ENCODE data around the gene ISOC2.
A peak's percentile ranks its signal among the peaks of the same experiment; 100 is the strongest.
"Not testable (repeated sequence)": the region's sequence is repeated elsewhere in the genome, so short reads cannot be mapped to it uniquely, and the experiment has no call there.

Gene ISOC2

DNA sequence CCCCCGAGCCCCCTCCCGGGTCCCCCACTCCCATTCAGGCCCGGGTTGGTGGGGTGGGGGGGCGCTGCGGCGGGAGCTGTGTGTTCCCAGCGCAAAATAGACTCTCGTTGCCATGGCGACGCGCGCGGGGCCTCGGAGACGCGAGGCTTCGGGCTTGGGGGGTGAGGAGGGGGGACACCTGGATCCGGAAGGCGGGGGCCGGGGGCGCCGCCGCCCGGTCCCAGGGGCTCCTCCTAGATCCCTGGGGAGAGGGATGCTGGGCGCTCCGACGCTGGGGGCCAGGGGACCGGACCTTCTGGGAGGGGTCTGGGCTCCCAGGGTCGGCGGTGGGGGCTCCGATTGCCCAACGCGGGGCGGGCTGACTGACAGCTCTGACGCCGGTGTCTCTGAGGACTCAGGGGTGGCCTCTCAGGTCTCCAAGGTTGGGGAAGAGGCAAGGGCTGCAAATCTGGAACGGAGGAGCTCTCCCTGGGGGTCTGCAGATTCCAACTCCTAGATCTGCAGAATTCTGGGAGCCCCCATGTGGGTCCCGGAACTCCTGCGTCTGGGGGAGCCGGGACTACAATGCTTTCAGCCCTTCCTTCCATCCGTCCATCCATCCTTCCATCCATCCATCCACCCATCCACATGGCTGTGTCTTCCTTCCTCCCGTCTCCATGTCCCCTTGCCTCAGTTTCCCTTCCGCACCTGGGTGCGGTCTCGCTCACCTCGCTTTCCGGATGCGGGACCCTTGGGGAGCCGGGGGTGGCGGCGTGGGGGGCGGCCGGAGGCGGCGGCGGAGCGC is 9.3 kb downstream of the ISOC2 start:
- no peaks in the 10 kb centered on the region for H3K79me2 ChIP-seq (ENCODE audit: insufficient read depth, low read length)
- no peaks in the 10 kb centered on the region for H3F3A ChIP-seq (ENCODE audit: insufficient read depth, low read length)
- no peak overlapping the region for H3K27ac ChIP-seq (ENCODE audit: low read depth, low read length, poor library complexity, severe bottlenecking)
- peaks cover 14% of the 10 kb centered on the region for H3K4me1 ChIP-seq (ENCODE audit: insufficient read depth, low read length, severe bottlenecking)
- no peak overlapping the region for H2AFZ ChIP-seq (ENCODE audit: low read length)
- no peaks in the 10 kb centered on the region for H3K9me3 ChIP-seq (ENCODE audit: low read length)
- no peak for TF ChIP-seq EZH2 (IDR thresholded peaks at IDR 0.05; ENCODE audit: borderline replicate concordance, low read length)
- TF ChIP-seq, protein P1, sequence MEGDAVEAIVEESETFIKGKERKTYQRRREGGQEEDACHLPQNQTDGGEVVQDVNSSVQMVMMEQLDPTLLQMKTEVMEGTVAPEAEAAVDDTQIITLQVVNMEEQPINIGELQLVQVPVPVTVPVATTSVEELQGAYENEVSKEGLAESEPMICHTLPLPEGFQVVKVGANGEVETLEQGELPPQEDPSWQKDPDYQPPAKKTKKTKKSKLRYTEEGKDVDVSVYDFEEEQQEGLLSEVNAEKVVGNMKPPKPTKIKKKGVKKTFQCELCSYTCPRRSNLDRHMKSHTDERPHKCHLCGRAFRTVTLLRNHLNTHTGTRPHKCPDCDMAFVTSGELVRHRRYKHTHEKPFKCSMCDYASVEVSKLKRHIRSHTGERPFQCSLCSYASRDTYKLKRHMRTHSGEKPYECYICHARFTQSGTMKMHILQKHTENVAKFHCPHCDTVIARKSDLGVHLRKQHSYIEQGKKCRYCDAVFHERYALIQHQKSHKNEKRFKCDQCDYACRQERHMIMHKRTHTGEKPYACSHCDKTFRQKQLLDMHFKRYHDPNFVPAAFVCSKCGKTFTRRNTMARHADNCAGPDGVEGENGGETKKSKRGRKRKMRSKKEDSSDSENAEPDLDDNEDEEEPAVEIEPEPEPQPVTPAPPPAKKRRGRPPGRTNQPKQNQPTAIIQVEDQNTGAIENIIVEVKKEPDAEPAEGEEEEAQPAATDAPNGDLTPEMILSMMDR (IDR thresholded peaks at IDR 0.05; ENCODE audit: low read length) = no peak
- H3K4me3 ChIP-seq (ENCODE audit: low read depth, low read length, poor library complexity, severe bottlenecking) = peak overlapping the region; percentile 57
- H3K4me2 ChIP-seq (ENCODE audit: low read length) = peak overlapping the region; percentile 68
- no peaks in the 10 kb centered on the region for H3K9me2 ChIP-seq (ENCODE audit: low read depth, low read length)
- H4K20me1 ChIP-seq (ENCODE audit: insufficient read depth, low read length) = no peaks in the 10 kb centered on the region
- peaks cover 15% of the 10 kb centered on the region for H3K36me3 ChIP-seq (ENCODE audit: insufficient read depth, low read length)
- peak overlapping the region; percentile 29; the same call in 1 of the 2 replicates for H3K9ac ChIP-seq (ENCODE audit: low read length)
- H3K27me3 ChIP-seq (ENCODE audit: insufficient read depth, low read length) = no peaks in the 10 kb centered on the region; the same call in 1 of the 2 replicates

DNA sequence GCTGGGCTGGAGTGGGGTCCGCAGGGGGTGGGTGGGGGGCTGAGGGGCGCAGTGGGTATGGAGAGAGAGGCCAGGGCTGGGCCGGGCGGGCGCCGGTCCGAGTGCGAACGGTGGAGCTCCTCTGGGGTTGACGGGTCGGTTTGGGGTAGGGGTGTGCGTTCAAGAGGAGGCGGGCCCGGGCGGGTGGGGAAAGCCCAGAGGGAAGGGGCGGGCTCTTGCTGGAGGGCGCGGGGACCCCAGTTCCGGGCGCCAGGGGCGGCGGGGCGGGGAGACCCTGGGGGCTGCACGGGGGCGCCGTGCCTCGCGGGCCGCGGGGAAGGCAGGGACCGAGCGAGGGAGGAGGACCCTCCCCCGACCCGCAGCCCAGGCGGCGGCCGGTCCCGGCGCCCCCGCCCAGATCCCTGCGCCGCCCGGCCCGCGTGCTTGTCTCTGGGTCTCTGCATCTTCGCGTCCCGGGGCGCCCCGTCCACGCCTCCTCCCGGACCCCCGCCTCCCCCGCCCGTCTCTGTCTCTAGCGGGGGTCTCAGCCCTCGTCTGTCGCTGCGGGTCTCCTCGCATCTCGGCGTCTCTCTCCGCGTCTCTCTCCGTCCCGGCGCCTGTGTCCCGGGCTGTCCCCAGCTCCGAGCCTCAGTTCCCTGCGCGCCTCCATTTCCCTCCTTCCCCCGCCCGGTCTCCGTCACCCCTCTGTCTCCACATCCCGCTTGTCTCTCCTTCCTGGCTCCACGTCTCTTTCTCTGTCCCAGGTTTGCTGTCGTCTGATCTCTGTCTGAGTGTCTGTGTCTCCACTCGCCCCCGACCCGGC is 10.1 kb downstream of the ISOC2 start:
- H3K4me3 ChIP-seq (ENCODE audit: low read depth, low read length, poor library complexity, severe bottlenecking) = peak overlapping the region; percentile 57
- H3K9ac ChIP-seq (ENCODE audit: low read length) = no peak overlapping the region
- no peak for TF ChIP-seq EZH2 (IDR thresholded peaks at IDR 0.05; ENCODE audit: borderline replicate concordance, low read length)
- TF ChIP-seq, protein P1 (IDR thresholded peaks at IDR 0.05; ENCODE audit: low read length) = no peak
- H4K20me1 ChIP-seq (ENCODE audit: insufficient read depth, low read length) = no peaks in the 10 kb centered on the region
- no peaks in the 10 kb centered on the region for H3K9me3 ChIP-seq (ENCODE audit: low read length)
- H3K9me2 ChIP-seq (ENCODE audit: low read depth, low read length) = no peaks in the 10 kb centered on the region
- peaks cover 14% of the 10 kb centered on the region for H3K4me1 ChIP-seq (ENCODE audit: insufficient read depth, low read length, severe bottlenecking)
- peak overlapping the region; percentile 68 for H3K4me2 ChIP-seq (ENCODE audit: low read length)
- H3F3A ChIP-seq (ENCODE audit: insufficient read depth, low read length) = no peaks in the 10 kb centered on the region
- no peak overlapping the region for H2AFZ ChIP-seq (ENCODE audit: low read length)
- no peak overlapping the region for H3K27ac ChIP-seq (ENCODE audit: low read depth, low read length, poor library complexity, severe bottlenecking)
- no peaks in the 10 kb centered on the region for H3K79me2 ChIP-seq (ENCODE audit: insufficient read depth, low read length)
- no peaks in the 10 kb centered on the region; the same call in 1 of the 2 replicates for H3K27me3 ChIP-seq (ENCODE audit: insufficient read depth, low read length)
- peaks cover 10% of the 10 kb centered on the region for H3K36me3 ChIP-seq (ENCODE audit: insufficient read depth, low read length)

DNA sequence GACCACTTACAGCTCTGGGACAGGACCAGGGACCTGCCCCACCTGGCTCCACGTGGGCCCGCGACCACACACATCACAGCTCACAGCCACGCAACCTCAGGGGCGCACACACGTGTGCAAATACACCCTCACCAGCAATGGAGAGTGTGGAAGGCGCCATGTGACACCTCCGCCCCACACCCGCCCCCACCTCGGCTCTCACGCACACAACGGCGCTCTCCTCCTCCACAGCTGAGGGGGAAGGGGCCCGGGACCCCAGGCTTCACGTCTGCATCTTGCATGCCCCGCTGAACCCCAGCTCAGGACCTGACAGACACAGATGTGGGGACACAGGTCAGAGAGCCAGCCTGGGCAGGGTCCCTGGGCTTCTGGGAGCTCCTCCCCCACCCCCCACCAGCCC is 12.0 kb downstream of the ISOC2 start:
- no peaks in the 10 kb centered on the region for H4K20me1 ChIP-seq (ENCODE audit: insufficient read depth, low read length)
- no peak overlapping the region for H3K27ac ChIP-seq (ENCODE audit: low read depth, low read length, poor library complexity, severe bottlenecking)
- no peaks in the 10 kb centered on the region; the same call in 1 of the 2 replicates for H3K27me3 ChIP-seq (ENCODE audit: insufficient read depth, low read length)
- no peaks in the 10 kb centered on the region for H3K79me2 ChIP-seq (ENCODE audit: insufficient read depth, low read length)
- H3K4me1 ChIP-seq (ENCODE audit: insufficient read depth, low read length, severe bottlenecking) = peaks cover 14% of the 10 kb centered on the region
- H3K9me2 ChIP-seq (ENCODE audit: low read depth, low read length) = no peaks in the 10 kb centered on the region
- TF ChIP-seq EZH2 (IDR thresholded peaks at IDR 0.05; ENCODE audit: borderline replicate concordance, low read length) = no peak
- TF ChIP-seq, protein P1 (IDR thresholded peaks at IDR 0.05; ENCODE audit: low read length) = no peak
- H3K9me3 ChIP-seq (ENCODE audit: low read length) = no peaks in the 10 kb centered on the region
- H3K9ac ChIP-seq (ENCODE audit: low read length) = no peak overlapping the region
- no peak overlapping the region for H2AFZ ChIP-seq (ENCODE audit: low read length)
- H3K4me3 ChIP-seq (ENCODE audit: low read depth, low read length, poor library complexity, severe bottlenecking) = no peak overlapping the region
- H3K36me3 ChIP-seq (ENCODE audit: insufficient read depth, low read length) = peaks cover 6% of the 10 kb centered on the region
- no peaks in the 10 kb centered on the region for H3F3A ChIP-seq (ENCODE audit: insufficient read depth, low read length)
- H3K4me2 ChIP-seq (ENCODE audit: low read length) = no peak overlapping the region

DNA sequence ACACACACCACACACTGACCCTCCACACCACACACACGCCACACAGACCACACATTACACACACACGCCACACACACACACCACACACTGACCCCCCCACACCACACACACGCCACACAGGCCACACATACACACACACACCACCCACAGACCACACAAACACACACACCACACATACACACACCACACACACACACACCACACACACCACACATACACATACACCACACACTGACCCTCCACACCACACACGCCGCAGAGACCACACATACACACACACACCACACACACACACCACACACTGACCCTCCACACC is 13.3 kb downstream of the ISOC2 start:
- H3K4me2 ChIP-seq (ENCODE audit: low read length); H3K9me3 ChIP-seq (ENCODE audit: low read length); H3F3A ChIP-seq (ENCODE audit: insufficient read depth, low read length); H3K9me2 ChIP-seq (ENCODE audit: low read depth, low read length); H3K27ac ChIP-seq (ENCODE audit: low read depth, low read length, poor library complexity, severe bottlenecking); H3K27me3 ChIP-seq (ENCODE audit: insufficient read depth, low read length); H3K36me3 ChIP-seq (ENCODE audit: insufficient read depth, low read length); H3K79me2 ChIP-seq (ENCODE audit: insufficient read depth, low read length); H2AFZ ChIP-seq (ENCODE audit: low read length); H3K4me3 ChIP-seq (ENCODE audit: low read depth, low read length, poor library complexity, severe bottlenecking); H4K20me1 ChIP-seq (ENCODE audit: insufficient read depth, low read length); H3K9ac ChIP-seq (ENCODE audit: low read length): not testable (repeated sequence)
- H3K4me1 ChIP-seq (ENCODE audit: insufficient read depth, low read length, severe bottlenecking) = peaks cover 14% of the 10 kb centered on the region

Data from OCI-LY1 (cell line).